C4-2B (cell line): Measurements from ENCODE around the gene TMED6.

Source experiments
- H3K27ac ChIP-seq: fragments of 450-650 bp; 2 replicates; pipeline ENCODE4 v1.5.1; 2017
- ZFX ChIP-seq: fragments of 450-650 bp; IDR thresholded peaks from 2 replicates; pipeline ENCODE4 v1.6.1; 2017
- TF ChIP-seq, protein P1 (sequence below): fragments of 450-650 bp; conservative IDR thresholded peaks from 2 replicates; pipeline ENCODE4 v1.5.1; 2017; ENCODE audit warnings: mild to moderate bottlenecking

The TMED6 gene

DNA sequence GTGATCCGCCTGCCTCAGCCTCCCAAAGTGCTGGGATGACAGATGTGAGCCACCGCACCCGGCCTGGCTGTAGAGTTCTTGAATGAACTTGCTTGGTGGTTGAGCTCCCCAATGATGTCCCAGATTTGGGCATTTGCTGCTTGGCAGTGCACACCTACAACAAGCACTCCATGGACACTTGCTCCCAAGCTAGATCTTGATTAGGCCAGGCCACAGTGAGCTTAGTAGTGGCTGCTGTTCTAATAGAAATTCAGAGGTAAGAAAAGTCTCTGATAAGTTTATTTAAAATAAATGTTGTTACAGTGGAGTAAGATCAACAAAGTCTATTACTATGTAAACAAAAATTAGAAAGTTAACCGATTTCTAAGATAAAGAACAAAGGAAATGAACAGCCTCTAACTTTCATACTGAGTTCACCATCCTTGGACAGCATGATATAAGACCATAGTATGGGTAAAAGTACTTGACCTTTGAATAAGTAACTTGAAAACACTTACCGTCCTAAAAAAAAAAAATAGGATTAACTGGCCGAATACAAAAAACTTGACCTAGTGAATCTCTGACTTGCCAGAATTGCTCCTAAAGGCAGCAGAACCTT, 951 bp downstream of the TMED6 start:
- TF ChIP-seq, protein P1, sequence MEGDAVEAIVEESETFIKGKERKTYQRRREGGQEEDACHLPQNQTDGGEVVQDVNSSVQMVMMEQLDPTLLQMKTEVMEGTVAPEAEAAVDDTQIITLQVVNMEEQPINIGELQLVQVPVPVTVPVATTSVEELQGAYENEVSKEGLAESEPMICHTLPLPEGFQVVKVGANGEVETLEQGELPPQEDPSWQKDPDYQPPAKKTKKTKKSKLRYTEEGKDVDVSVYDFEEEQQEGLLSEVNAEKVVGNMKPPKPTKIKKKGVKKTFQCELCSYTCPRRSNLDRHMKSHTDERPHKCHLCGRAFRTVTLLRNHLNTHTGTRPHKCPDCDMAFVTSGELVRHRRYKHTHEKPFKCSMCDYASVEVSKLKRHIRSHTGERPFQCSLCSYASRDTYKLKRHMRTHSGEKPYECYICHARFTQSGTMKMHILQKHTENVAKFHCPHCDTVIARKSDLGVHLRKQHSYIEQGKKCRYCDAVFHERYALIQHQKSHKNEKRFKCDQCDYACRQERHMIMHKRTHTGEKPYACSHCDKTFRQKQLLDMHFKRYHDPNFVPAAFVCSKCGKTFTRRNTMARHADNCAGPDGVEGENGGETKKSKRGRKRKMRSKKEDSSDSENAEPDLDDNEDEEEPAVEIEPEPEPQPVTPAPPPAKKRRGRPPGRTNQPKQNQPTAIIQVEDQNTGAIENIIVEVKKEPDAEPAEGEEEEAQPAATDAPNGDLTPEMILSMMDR, result no peak
- TF ChIP-seq ZFX, result no peak
- peak overlapping the region; percentile 53 for H3K27ac ChIP-seq

DNA sequence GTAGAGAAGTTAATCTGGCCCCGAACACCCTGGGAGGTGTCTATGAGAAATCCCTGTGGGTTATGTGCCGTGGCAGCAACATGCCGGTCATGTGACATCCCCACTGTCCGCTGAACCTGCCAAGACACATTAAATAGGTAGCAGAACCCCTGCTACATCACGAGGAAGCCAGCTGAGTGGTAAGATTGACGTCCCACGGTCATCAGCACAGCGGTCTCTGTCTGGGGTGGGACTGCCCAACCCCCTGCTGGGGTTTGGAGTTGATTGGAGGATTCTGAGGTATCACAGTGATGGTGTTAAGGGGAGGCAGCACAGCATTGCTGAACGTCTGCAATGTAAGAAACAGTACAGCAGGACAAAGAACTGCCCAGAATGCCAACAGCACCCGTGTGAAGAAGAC, 2.0 kb downstream of the TMED6 start:
- TF ChIP-seq, protein P1, result no peak
- TF ChIP-seq ZFX, result no peak
- peak overlapping the region; percentile 53; the same call in 1 of the 2 replicates for H3K27ac ChIP-seq

DNA sequence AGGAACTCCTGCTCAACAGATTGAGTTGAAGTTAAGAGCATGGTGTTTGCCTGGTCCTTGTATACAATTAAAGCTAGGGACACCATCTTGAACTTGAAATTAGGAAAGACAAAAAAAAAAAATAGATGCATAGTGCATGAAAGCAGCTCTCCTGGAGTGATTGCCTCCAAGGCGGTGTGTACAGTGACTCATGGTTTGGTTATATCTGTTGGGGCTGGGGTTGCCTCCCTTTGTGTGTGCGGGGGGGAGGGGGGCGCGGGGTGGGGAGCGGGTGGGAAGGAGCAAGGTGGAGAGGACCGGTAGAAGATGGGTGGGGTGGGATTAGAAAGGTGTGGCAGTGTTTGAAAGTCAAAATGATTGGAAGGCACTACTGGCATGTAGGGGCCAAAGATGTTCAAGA, 3.4 kb downstream of the TMED6 start:
- TF ChIP-seq ZFX, result no peak
- TF ChIP-seq, protein P1, result no peak
- no peak overlapping the region for H3K27ac ChIP-seq

DNA sequence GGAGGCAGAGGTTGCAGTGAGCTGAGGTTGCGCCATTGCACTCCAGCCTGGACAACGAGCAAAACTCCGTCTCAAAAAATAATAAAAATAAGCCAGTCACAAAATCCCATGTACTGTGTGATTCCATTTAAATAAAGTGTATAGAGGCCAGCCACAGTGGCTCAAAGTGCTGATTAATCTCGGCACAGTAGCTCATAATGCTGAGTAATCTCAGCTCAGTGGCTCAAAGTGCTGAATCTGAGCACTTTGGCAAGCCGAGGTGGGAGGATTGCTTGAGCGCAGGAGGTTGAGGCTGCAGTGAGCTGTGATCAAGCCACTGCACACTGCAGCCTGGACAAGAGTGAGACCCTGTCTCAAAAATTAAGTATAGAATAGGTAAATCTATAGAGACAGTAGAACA, 4.9 kb downstream of the TMED6 start:
- TF ChIP-seq ZFX, result no peak
- TF ChIP-seq, protein P1, result no peak
- H3K27ac ChIP-seq, result no peak overlapping the region

DNA sequence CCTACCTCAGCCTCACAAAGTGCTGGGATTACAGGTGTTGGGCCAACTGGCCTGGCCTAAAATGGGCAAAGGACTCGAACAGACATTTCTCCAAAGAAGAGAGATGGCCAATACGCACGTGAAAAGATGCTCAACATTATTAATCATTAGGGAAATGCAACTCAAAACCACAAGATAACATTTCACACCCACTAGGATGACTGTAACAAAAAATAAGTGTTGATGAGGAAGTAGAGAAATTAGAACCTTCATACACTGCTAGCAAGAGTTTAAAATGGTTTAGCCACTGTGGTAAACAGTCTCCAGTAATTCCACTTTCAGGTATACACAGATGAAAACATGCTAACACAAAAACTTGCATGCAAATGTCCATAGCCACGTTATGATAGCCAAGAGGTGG, 5.7 kb downstream of the TMED6 start:
- TF ChIP-seq ZFX, result no peak
- TF ChIP-seq, protein P1, result no peak
- no peak overlapping the region for H3K27ac ChIP-seq

DNA sequence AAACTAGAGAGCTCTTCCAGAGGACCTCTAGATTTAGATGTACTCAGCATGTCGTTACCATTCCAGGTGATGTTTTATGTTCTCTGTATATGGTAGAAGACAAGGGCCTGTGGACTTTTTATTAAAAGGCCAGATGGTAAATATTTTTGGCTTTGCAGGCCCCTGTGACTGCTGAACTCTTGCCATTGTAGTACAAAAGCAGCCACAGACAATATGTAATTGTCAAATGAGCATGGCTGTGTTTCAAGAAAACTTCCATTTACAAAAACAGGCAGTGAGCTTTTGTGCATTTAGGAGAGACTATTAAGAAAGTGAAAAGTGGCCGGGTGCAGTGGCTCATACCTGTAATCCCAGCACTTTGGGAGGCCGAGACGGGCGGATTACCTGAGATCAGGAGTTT, 7.4 kb downstream of the TMED6 start:
- TF ChIP-seq, protein P1, result no peak
- TF ChIP-seq ZFX, result no peak
- H3K27ac ChIP-seq, result no peak overlapping the region

DNA sequence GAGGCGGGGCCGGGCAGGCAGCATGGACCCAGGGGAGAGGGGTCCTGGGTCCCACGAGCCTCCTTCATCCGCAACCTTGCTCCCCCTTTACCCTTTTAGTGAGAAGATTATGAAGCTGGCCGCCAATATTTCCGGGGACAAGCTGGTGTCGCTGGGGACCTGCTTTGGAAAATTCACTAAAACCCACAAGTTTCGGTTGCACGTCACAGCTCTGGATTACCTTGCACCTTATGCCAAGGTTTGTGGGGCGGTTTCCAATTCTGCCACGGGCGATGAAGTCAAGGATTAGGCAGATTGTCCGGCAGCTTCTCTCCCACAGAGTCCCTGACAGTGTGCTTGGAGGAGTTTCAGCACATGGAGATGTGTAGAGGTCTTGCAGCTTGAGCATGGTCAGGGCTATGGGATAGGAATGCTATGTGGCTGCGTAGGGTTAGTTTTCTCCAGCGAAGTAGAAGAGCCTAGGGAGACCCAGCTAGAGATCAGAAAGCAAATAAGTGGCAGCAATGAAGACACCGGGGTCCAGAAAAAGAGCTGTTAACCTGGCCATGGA, 11.4 kb downstream of the TMED6 start:
- no peak for TF ChIP-seq ZFX
- TF ChIP-seq, protein P1, result no peak
- peak overlapping the region; percentile 93 for H3K27ac ChIP-seq
